ENCODE data around the gene DPF3.

Gene DPF3

DNA sequence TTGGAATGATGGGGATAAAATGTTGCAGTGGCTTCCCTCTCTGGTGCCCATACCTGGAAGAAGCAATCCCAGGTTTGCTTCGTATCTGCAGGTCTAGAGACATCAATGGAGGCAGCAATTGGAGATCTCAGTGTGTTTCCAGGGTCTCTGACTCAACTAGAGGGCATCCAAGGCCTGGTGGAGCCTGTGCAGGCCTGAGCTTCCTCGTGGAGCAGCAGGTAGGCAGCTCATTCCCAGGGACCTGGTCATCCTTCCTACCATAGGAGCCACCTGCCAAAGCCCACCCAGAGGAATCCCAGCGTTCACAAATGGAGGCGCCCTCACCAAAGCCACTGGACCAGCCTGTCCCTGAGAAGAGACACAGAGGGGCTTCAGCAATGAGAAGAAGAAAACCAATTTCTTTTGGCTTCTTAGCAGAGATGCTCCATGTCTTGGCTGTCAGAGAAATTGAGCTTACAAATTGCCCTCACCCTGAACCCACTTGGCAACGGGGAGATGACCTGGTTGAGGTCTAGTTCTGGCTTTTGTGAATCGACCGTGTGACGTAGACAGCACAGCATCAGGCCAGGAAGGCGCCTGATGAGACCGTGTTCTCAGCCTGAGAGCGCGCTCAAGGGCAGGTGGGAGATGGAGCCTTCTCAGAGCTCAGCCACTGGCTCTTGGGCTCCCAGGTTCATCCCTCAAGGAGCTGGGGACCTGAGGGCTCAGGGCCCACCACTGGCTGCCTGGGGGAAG lies 283.6 kb downstream of the DPF3 start:
- DNase-seq: no peak

DNA sequence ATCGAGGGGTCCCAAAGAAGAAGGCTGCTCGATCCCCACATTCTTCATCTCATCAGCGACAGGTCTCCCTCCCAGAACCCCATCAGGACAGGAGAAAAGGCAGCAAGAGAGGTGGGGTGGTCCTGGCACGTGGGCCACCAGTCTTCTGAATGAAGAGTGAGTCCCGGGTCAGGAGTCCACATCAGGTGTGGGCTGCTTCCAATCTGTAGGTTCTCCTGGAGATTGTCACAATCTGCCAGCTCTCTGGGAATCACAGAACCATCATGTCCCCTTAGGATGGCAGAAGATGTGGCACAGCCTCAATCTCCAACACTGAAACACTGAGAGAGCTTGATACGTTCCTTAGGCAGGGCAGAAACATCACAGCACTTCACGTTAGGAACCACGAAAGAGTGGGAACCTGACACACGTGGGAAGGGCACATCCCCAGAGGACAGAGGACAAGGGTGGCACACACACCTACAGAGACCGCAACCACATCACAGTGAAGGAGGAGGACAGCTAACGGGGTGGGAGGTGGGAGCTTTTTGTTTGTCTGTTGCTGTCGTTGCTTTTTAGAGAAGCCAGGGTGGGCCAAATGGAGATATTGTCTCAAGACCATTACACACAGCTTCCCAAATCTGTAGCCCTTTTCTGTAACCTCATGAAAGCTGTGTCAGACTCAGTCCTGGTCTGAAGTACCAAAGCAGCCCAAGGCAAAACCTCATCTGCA lies 284.5 kb downstream of the DPF3 start:
- DNase-seq: no peak

DNA sequence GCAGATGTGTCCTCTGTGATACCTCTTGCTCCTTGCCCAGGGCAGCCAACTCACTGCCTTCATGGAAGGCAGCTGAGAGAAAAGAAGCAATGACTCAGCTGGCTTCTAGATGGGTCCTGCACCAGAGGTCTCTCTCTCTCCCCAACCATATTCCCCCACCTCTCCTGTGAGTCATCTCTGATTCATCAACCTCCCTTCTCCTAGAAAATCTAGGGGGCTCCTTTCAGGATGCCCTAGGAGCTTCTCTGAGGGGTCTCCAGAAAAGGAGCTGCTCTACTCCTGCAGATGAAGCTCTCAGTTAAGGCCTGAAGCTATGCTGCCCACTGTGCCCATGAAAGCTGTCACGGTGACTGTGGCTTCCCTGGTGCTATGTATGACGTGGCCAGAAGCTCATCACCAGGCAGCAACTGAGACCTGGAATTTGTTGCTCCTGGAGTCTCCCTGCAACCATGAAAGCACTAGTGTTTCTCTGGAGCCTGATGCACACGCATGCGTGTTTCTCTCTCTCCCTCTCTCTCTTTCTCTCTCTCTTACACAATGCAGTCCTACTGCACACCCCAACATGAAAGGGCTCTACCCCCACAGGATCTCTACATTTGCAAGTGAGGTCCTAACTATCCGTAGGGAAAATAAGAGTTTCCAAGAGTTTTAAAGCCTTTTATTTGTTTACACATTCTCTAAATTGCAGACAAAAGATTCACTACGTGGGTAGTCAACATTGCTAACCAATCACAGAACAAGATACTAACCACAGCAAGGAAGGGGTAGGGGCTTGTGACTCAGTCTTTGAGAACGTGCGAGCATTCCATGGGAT lies 285.3 kb downstream of the DPF3 start:
- DNase-seq: no peak

DNA sequence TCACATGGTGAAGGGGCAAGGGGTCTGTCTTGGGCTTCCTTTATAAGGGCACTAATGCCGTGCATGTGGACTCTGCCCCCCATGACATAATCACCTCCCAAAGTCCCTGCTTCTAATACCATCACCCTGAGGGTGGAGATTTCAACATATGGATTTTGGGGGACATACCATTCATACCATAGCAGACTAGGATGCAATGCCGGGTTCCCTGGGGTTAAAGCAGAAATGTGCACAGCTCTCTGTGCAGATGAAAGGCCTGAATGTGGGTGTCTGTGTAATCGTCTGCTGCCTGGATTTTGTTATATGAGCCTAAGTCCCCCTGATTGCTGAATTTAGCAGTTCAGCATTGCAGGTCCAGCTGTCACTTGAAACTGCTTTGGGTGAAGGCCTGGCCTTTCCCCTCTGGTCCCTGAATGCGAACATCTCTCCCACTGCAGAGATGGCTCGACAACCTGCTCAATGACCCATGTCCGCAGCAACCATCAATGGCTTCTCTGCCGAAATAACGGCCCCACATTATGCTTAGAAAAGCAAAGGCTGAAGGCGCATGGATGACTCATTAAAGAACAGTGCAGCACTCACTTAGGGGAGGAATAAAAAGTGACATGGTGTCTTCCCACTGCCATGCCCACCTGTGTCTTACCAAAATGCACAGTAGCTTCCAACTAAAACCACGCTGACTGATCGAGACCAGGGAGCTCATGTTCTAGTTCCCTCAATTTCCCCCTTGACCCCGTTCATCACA lies 286.3 kb downstream of the DPF3 start:
- no peak for DNase-seq

DNA sequence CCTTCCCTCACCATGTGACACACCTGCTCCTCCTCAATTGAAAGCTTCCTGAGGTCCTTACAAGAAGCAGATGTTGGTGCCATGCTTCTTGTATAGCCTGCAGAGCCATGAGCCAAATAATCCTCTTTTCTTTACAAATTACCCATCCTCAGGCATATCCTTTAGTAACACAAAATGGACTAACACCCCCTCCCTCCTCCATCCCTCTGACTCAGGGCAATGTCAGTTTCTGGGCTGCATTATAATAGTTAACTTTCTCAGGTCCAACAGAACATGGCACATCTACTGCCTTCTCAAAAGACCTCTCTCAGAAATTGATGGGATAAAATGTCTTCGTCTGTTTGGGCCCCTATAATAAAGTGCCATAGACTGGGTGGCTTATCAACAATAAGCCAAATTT lies 287.0 kb downstream of the DPF3 start:
- DNase-seq: no peak

DNA sequence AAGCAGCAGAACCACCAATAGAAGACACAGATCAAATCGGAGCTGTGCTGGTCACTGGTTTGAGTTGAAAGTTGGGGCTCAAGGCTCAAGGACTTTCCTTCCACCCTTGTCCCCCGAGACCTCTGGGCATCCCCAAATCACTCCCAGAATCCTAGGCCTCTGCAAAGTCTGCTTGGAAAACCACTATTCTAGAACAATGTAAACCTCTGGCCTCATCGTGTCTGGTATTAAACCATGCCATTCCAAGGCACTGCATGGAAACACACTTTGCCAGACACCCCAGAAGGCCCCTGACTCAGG lies 288.0 kb downstream of the DPF3 start:
- no peak for DNase-seq

DNA sequence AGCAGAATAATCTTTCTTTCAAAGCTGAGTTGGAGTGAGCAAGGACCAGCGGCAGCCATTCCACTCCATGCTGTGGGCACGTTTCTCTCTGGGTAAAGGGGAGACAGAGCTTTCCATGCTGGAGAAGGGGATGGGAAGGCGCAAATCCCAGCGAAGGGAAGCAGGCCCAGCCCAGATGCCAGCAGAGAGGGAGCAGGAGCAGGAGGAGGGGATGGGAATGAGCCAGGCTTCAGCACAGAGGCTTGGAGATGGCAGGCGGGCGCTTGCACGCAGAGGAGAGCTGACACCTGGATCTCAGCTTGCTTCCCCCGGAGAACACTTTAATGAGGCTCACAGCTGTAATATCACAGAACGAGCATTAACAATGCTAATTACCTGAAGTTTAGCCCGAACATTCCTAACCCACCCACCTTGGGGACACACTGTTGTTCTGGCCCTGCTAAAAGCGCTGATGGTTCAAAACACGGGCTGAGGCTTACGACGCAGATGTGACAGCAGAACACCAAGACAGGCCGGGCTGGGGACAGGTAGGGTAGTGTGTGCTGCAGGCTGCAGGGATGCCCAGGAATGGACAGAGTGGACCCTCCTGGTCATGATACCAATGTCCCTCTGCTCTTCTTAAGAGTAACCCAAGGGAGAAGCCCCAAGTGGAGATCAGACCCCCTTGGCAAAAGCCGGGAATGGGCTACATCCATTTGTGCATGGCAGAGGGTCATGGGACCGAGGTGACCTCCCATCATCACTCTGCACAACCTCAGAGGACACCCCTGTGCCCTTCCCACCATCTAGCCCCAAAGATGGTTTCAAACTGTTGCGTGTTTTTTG lies 288.6 kb downstream of the DPF3 start:
- DNase-seq: no peak

DNA sequence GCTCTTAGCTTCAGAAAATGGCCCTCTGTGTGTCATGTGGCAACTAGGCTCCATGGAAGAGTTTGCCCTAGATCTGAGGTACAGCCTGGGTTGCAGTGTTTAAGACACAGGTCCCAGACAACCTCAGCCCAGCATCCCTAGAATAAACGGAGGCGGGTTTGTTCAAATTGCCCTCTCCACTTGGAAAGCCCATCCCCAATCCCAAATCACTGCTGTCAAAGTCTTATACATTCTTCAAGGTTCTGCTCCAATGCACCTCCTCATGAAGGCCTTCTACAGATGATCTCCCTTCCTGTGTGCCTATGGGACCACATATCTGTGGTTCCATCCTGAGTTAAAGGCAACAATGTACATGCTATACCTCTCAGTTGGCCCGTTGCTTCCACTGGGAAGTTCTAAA lies 289.8 kb downstream of the DPF3 start:
- DNase-seq: no peak

DNA sequence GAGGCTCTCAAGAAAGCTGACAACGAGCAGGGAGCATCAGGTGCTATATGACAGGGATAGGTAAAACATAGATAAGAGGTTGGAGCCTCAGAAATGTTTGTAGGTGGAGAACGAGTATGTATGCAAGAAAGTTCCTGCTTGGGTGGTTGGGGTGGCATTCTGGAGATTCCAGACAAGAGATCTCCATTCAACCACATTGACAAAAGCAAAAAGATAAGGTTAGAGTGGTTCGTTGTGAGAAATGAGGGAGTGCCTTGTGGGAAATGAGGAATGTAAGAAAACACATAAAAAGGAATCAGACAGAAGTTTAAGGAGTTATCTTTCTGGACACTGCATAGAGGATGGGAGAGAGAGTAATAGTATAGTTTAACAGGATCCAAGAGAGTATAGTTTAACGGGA lies 290.3 kb downstream of the DPF3 start:
- no peak for DNase-seq

DNA sequence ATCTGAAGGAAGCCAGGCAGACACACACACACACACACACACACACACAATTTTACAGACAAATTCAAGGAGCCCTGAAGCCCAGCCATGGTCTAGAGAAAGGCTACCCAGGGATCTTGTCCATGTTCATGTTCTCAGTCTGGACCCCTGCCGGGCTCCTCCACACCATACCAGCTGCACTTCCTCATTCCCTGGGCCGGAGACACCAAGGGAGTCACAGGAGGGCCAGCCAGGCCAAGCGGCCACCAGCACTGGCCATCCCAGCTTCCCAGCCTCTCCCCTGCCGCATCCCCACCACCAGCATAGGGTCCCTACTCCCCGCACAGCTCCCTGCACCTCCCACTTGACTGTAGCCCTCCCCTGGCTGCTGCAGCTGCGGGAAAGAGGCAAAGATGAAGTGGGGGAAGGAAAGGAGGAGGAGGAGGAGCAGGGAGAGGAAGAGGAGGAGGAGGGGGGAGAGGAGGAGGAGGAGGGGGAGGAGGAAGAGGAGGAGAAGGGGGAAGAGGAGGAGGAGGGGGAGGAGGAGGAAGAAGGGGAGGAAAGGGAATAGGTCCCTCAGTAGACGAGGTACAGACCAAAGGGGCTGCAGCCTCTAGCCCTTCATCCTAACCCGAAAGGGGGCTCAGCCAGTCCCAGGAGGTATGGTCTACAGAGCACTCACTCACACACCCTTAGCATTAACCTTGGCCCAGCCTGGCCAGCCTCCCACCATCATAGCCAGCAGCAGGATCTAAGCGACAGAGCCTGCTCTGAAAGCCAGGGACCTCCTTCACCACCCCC lies 293.2 kb downstream of the DPF3 start:
- no peak for DNase-seq

DNA sequence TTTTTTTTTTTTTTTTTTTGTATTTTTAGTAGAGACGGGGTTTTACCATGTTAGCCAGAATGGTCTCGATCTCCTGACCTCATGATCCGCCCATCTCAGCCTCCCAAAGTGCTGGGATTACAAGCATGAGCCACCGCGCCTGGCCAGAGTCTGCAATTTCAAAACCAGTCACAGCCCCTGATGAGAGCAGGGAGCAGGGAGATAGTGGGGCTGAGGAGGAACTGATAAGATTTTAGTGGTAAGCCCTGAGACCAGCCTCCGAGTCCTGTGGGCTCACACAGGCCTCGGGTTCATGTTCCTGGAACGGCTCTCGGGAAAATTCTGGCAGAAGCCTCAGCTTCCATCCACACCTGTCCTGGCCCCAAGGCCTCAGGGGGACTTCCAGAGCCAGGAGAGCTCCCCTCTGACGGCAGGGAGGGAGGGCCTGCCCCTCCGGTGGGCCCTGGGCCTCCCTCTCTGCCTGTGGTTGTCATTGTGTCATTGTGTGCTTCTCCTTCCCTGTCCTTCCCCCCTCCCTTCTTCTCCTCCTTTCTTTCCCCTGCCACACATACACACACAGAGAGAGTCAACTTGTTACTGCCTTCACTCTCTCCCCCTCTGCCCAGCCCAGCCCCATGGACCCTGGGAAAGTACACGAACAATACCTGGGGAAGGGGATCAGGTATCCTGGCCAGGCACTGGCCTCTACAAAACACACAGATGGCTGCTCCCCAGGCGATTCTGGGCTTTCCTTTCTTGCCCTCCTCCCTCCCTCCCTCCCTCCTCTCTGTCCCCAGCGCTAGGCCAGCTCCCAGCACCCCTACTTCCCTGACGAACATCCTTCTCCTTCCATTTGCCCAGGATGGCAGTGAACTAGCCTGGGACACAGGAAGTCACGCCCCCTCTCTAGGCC lies 294.1 kb downstream of the DPF3 start:
- no peak for DNase-seq

DNA sequence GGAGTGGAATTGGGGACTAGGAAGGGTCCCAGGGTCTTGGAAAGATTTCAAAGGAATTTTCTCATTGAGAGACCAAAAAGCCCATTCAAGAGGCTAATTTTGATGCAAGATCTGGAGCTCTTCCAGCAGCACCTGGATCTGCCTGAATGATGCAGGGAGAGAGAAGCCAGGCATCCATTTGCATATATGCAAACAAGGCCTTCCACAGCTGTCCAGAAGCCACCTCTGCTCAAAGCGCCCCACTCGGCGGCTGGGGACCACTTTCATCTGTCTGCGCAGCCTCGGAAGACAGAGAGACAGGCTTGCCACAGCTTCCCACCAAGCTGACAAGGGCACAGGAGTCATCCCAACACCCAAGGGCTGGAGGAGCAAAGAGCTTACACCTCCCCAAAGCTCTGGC lies 295.6 kb downstream of the DPF3 start:
- DNase-seq: no peak

DNA sequence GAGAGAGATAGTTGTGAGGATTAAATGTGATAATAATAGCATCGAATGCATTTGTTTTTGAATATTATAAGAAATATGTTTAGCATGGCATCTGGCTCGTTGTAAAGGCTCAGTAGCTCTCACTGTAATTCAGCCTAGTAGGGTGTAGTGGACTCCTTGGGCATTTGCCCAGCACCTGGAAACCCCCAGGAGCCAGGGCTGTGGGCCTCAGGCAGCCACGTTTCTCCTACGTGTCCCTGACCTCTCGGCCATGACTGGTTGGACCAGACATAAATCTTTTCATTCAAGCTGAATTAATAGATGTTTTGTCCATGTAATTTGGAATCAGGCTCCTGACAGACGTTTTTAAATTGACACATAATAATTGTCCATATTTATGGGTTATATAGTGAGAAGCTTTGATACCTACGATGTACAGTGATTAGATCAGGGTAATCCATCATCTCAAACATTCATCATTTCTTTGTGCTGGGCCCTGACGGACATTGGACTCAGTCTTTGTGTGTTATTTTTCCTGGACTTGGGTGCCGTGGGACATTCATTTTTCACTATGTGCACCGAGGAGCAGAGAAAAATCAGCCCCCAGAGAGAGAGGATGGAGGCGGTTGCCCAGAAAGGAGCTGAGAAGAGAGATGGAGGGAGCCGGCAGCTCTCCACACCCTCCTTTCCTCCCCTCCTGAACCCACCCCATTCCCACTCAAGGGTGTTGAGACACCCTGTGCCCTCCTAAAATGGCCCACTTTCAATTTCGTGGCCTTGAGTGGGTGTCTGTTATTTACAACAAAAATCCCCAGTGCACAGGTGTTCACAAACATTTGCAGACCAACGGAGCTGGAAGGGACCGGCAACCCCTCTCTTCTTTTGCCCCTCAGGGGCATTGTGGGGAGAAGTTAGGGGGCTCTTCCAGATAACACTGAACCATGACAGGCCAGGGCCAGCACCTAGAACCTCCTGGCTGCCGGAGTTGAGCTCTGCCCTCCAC lies 296.4 kb downstream of the DPF3 start:
- no peak for DNase-seq

DNA sequence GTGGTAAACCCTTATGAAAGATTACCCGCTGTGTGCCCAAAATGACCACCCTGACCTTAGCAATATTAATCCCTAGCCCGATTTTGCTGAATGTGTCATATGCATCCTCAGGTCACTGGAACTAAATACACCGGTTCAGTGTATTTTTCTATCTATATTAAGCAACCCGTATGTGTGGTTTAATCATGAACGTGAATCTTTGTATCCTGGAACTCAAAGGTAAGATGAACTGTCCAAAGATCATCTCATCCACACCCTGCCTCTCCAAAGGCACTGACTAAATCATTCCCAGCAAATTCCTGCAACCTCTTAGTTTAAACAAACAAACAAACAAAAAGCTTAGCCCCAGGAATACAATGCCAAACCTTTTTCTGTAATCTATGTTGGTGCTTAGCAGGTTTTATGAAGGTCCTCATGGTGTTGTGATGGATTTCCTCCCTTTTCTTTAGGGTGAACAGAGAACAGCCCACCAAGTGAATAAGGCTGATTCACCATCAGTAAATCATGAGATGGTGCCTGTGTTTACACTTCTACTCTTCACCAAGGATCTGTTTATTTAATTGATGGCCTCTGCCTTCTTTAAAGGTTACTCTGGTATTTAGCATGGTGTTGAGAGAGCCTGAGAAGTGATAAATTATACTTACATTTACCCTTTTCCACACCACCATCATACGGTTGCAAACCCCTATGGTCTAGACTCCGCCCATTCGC lies 298.6 kb downstream of the DPF3 start:
- no peak for DNase-seq

DNA sequence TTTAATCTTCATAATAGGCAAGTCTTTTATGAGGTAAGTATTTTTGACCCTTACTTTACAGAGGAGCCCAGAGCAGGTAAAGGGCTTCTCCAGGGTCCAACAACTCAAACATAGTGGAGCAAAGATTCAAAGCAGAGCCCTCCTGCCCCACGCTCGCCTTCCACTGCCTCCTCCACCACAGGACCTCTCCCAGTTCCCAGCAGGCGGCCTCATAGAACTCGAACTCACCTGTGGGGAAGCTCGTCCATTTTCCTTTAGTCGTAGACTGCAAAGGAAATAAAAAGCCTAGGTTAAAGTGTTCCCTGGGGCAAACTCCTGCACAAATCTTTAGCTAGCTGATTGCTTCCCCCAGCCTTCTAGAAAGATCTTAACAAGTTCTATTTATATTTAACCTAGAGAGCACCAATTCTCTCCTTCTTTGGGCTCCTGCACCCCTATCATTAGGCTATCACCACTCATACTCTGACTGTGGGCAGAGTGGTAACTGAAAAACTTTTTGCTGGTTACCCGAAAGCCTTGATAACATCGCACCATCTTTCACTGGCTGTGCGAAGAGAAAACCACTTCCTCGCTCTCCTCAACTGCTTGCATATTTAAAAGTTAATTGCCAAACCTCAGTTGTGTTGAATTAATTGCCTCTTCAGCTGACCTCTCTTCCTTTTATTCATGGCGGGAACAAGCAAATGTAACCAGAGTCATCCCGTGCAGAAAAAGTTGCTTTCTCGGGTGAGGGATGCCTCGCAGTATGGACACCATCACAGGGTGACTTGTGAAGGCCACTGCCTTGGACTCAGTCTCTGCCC lies 299.6 kb downstream of the DPF3 start:
- DNase-seq: peak; percentile 31 to 57

DNA sequence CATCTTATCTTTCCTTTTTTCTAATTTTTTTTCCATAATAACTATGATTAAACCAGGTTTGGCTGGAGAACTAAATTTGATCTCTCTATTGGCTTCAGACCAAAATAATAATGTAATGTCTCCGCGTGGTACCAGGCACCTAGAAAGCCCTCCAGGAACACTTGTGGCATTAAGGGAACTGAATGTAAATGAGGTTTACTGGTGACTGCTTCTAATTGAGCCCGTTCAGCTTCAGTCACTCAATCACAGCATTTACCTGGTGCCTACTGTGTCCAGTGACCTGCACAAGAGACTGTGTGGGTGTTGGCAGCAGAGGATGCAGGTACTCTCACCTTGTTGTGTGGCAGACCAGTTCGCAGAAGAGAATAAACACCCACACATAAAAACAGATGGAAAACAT lies 302.5 kb downstream of the DPF3 start:
- no peak for DNase-seq

DNA sequence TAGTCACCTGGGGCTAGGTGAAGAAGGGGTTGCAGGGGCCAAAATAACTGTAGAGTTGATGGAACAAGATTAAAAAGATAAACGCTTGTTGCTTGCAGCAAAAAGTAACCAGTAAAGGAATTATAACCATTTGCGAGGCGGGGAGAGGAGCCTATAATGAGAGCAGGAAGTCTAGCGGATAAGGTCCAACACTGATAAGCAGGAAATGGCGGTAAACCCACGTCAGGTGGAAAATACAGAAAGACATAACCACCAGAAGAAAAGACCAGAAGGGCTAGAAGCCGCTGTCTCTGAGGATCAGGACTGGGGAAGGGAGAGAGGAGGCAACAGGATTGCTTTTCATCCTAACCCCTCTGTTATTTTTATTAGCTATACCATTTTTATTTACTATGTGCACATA lies 303.3 kb downstream of the DPF3 start:
- DNase-seq: peak; percentile 10 to 35

DNA sequence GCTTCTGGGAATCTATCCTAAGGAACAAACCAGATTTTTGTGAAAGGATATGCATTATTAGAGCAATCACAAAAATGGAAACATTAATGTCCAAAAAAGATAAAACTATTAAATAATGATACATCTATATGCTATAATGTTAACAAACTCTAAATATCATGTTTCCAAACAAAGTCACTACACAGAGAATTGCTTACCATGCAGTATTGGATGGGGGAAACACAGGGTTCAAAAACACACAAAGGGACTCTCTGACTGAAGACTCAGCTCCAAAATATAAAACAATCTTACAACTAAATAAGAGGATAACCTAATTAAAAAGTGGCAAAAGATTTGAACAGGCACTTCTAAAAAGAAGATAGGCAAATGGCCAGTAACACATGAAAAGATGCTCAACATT lies 304.2 kb downstream of the DPF3 start:
- DNase-seq: no peak
